Skeletal muscle tissue (tissue), 4 donors: ENCODE data around the gene NNT. TPM values are rescaled to one million over a fixed set of nuclear protein-coding genes. Genes with fewer than 3 reads are reported as not detected.
A peak's percentile ranks its signal among the peaks of the same experiment; 100 is the strongest.
"Not testable (repeated sequence)": the region's sequence is repeated elsewhere in the genome, so short reads cannot be mapped to it uniquely, and the experiment has no call there.

Experiments used
- H3K27ac ChIP-seq: one replicate; pipeline ENCODE4 v1.7.0; 2013; ENCODE audit warnings: mild to moderate bottlenecking, low read depth, low read length, inconsistent platforms
- H3K27me3 ChIP-seq, 3 donors: one replicate each; pipeline ENCODE4 v1.7.0; 2013; ENCODE audit warnings: low read length in 3 of 3; ENCODE audit not compliant: control insufficient read depth in 3 of 3, insufficient read depth in 3 of 3
- H3K36me3 ChIP-seq, 3 donors: one replicate each; pipeline ENCODE4 v1.7.0; 2013; ENCODE audit warnings: low read length in 3 of 3; ENCODE audit not compliant: control insufficient read depth in 3 of 3, insufficient read depth in 3 of 3
- H3K4me1 ChIP-seq, 3 donors: one replicate each; pipeline ENCODE4 v1.7.0; 2013; ENCODE audit warnings: low read length in 3 of 3, mild to moderate bottlenecking in 3 of 3; ENCODE audit not compliant: control insufficient read depth in 3 of 3, insufficient read depth in 3 of 3
- H3K4me3 ChIP-seq, 3 donors: one replicate each; pipeline ENCODE4 v1.7.0; 2013; ENCODE audit warnings: low read length in 3 of 3
- H3K9ac ChIP-seq, 3 donors: one replicate each; pipeline ENCODE4 v1.7.0; 2013; ENCODE audit warnings: low read length in 3 of 3, mild to moderate bottlenecking in 3 of 3, moderate library complexity in 2 of 3, low read depth in 1 of 3
- H3K9me3 ChIP-seq, 3 donors: one replicate each; pipeline ENCODE4 v1.7.0; 2013; ENCODE audit warnings: low read length in 3 of 3; ENCODE audit not compliant: control insufficient read depth in 3 of 3
- total RNA-seq: library from RNA; depleted of rRNA; stranded (reverse); fragments of >200 nt; gene quantifications from one replicate; pipeline ENCODE4 v1.2.3, GENCODE V29; 2014
- donor health status: Osteomylitis.

Gene NNT
- total RNA-seq, 1 donor from 2014 or later = 116 TPM

GRCh38 chr5:43564289-43564850 lies 38.6 kb upstream of the NNT start:
- no peak overlapping the region for H3K9ac ChIP-seq
- no peak overlapping the region for H3K4me3 ChIP-seq
- H3K9me3 ChIP-seq = no peaks in the 10 kb centered on the region
- no peak overlapping the region for H3K27ac ChIP-seq
- H3K27me3 ChIP-seq = no peaks in the 10 kb centered on the region
- H3K4me1 ChIP-seq = no peaks in the 10 kb centered on the region
- H3K36me3 ChIP-seq = no peaks in the 10 kb centered on the region

DNA sequence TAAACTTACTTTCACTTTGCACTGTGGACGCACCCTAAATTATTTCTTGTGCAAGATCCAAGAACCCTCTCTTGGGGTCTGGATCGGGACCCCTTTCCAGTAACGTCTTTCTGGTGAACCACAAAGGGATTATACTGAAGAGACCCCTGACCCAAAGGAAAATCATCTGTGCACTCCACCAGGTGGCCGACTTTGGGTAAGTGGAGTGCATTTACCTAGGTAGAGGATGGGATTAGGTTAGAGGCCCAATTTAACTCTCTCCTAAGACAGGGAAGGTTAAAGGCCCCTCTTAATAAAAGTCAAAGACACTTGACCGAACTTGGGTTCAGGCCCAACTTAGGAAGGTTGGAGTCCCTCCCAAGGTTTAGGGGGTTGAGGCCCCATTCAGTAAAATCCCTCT lies 37.9 kb upstream of the NNT start:
- no peak overlapping the region for H3K27ac ChIP-seq
- H3K27me3 ChIP-seq = no peaks in the 10 kb centered on the region
- H3K36me3 ChIP-seq = no peaks in the 10 kb centered on the region
- no peaks in the 10 kb centered on the region for H3K4me1 ChIP-seq
- no peak overlapping the region for H3K9ac ChIP-seq
- no peaks in the 10 kb centered on the region for H3K9me3 ChIP-seq
- H3K4me3 ChIP-seq = no peak overlapping the region

DNA sequence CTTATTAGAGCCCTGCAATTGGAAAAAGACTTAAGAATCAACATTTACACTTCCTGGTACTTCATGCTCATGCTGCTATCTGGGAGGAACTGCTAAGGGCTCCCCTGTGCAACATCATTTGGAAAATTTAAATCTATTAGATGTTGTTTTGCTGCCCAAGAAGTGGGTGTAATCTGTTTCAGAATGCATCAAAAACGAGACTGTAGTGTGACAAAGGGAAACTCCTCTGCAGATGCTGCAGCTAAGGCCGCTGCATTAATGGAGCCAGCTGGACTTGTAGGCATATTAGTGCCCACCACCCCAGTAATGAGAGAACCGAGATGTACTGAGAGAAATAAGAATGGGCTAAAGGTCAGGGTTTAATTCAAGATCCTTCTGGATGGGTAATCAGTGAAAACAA lies 35.0 kb upstream of the NNT start:
- Histone ChIP-seq H3K27ac (no peak overlapping the region), H3K9ac (no peak overlapping the region), H3K36me3 (no peaks in the 10 kb centered on the region), H3K27me3 (no peaks in the 10 kb centered on the region), H3K9me3 (no peaks in the 10 kb centered on the region), H3K4me3 (no peak overlapping the region), H3K4me1 (peaks cover 0 to 14% (median 5%) of the 10 kb centered on the region in 3 donors)

DNA sequence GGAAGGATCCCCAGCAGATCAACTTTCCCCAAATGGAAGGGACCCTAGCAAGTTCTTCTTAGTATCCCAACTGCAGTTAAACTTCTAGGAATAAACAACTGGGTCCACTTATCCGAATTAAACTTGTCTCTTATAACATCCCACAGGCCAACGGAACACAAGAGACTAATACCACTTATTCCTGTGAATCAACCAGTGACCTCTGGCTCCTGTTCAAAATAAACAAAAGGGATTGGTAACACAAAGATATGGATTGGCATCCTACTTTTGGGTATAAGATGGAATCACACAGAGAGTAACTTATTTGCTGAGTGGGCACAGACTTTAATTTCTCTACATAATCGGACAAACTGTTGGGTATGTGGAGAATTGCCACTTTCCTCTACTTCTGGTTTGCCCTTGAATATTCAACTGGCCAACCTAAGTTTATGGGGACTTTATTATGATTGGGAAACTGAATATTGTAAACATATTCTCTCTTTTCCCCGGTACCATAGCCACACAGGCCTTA lies 33.7 kb upstream of the NNT start:
- no peak overlapping the region for H3K4me3 ChIP-seq
- H3K27ac ChIP-seq = no peak overlapping the region
- H3K4me1 ChIP-seq = peaks cover 0 to 14% (median 5%) of the 10 kb centered on the region in 3 donors
- no peaks in the 10 kb centered on the region for H3K9me3 ChIP-seq
- no peaks in the 10 kb centered on the region for H3K36me3 ChIP-seq
- H3K27me3 ChIP-seq = no peaks in the 10 kb centered on the region
- H3K9ac ChIP-seq = no peak overlapping the region

GRCh38 chr5:43570450-43571158 lies 32.4 kb upstream of the NNT start:
- Histone ChIP-seq H3K4me3 (no peak overlapping the region), H3K27ac (no peak overlapping the region), H3K9me3 (no peaks in the 10 kb centered on the region), H3K4me1 (peaks cover 0 to 14% (median 5%) of the 10 kb centered on the region in 3 donors), H3K9ac (no peak overlapping the region), H3K36me3 (peaks cover 0 to 4% (median 0%) of the 10 kb centered on the region in 3 donors), H3K27me3 (no peaks in the 10 kb centered on the region)

- H3K27ac ChIP-seq = no peak overlapping the region
- peak overlapping the region in 1 of 3 donors; percentile 24 for H3K9ac ChIP-seq
- peaks cover 0 to 9% (median 0%) of the 10 kb centered on the region in 3 donors for H3K36me3 ChIP-seq
- no peaks in the 10 kb centered on the region for H3K27me3 ChIP-seq
- peaks cover 0 to 14% (median 5%) of the 10 kb centered on the region in 3 donors for H3K4me1 ChIP-seq
- H3K4me3 ChIP-seq = no peak overlapping the region
- no peaks in the 10 kb centered on the region for H3K9me3 ChIP-seq
Observed at GRCh38 chr5:43571237-43571636, 31.7 kb upstream of the NNT start.

DNA sequence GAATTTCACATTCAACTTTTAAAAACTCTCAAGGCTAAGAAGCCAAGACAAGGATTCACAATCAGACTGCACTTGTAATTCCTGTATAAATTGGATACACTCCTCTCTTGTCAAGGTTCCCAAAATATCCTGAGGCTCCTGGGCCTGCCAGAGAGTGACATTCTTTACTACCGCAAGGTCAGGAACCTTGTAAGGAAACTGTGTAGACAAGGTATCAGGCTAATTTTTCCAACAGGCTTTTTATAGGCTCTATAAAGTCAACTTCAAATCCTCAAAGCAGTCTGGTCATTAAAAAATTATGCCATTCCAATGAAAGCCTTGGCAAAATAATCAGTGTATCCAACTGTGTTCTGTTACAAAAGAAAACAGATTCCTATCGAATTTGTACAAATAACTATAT lies 30.6 kb upstream of the NNT start:
- Histone ChIP-seq H3K36me3 (peaks cover 0 to 9% (median 0%) of the 10 kb centered on the region in 3 donors), H3K27me3 (no peaks in the 10 kb centered on the region), H3K9ac (peak overlapping the region; percentile 4 to 44 (median 18)), H3K4me3 (no peak overlapping the region), H3K9me3 (no peaks in the 10 kb centered on the region), H3K27ac (peak overlapping the region; percentile 48), H3K4me1 (peaks cover 0 to 14% (median 5%) of the 10 kb centered on the region in 3 donors)

GRCh38 chr5:43573058-43573457 lies 29.9 kb upstream of the NNT start:
- no peak overlapping the region for H3K27ac ChIP-seq
- H3K9ac ChIP-seq = peak overlapping the region in 1 of 3 donors; percentile 44
- peaks cover 0 to 14% (median 5%) of the 10 kb centered on the region in 3 donors for H3K4me1 ChIP-seq
- H3K9me3 ChIP-seq = no peaks in the 10 kb centered on the region
- H3K36me3 ChIP-seq = peaks cover 0 to 9% (median 0%) of the 10 kb centered on the region in 3 donors
- H3K27me3 ChIP-seq = no peaks in the 10 kb centered on the region
- H3K4me3 ChIP-seq = no peak overlapping the region

GRCh38 chr5:43580402-43581210 lies 22.4 kb upstream of the NNT start:
- not testable (repeated sequence) for H3K27ac ChIP-seq, H3K9ac ChIP-seq
- peaks cover 2 to 10% (median 5%) of the 10 kb centered on the region in 3 donors for H3K36me3 ChIP-seq

More at GRCh38 chr5:43580402-43581210, 22.4 kb upstream of the NNT start:
- H3K4me1 ChIP-seq, H3K9me3 ChIP-seq, H3K4me3 ChIP-seq, H3K27me3 ChIP-seq: not testable (repeated sequence)
